DND-41 (cell line): Measurements from ENCODE around the gene HS3ST6.

Experiments used
- CTCF ChIP-seq: IDR thresholded peaks from 2 replicates; pipeline ENCODE4 v1.5.1; 2012; ENCODE audit warnings: borderline replicate concordance, low read length, moderate library complexity, mild to moderate bottlenecking; ENCODE audit not compliant: poor library complexity, severe bottlenecking; ENCODE audit errors: extremely low read depth
- EZH2 ChIP-seq: IDR thresholded peaks from 3 replicates; pipeline ENCODE4 v1.6.1; 2012; ENCODE audit warnings: borderline replicate concordance, low read depth, mild to moderate bottlenecking, moderate library complexity, low read length, inconsistent platforms; ENCODE audit not compliant: severe bottlenecking

GRCh38 chr16:1903845-1904840, 14.1 kb downstream of the HS3ST6 start:
- TF ChIP-seq CTCF (no peak), EZH2 (no peak)
